T47D (cell line): Measurements from ENCODE around the gene MED26.

Source experiments
- DNase-seq, 2 experiments: peaks; one replicate each; pipeline versions ENCODE4 v3.0.0 to v3.0.0-alpha.2; 2011 to 2012; ENCODE audit warnings: low read depth in 1 of 2, low spot score in 1 of 2
- JUND ChIP-seq: IDR thresholded peaks from 2 replicates; pipeline ENCODE4 v1.6.1; 2012; ENCODE audit warnings: low read depth
- in situ Hi-C: cut with HindIII; loops from 2 replicates; pipeline ENCODE4 v1.10.0; 2016; ENCODE audit warnings: low sequenced_read_pairs, low pct_unique_long_range_greater_than_20kb

The MED26 gene

DNA sequence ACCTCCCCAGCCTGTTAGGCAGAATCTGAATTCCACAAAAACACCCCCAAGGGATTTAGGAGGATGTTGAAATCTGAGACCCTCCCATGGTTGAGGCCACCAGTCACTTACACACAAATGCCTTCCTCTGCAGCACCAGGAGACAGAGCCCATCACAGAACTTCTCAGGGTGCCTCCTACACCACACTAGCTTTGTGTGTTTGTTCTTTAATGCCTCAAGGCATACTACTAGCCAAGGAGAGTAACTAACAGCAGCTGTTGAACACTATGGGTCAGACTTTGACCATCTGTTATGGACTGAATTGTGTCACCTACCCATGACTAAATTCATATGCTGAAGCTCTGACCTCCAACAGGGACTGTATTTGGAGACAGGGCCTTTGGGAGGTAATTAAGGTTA is 9.5 kb upstream of the MED26 start:
- no peak for DNase-seq
- no peak for TF ChIP-seq JUND
- in situ Hi-C loops: no loop called here

DNA sequence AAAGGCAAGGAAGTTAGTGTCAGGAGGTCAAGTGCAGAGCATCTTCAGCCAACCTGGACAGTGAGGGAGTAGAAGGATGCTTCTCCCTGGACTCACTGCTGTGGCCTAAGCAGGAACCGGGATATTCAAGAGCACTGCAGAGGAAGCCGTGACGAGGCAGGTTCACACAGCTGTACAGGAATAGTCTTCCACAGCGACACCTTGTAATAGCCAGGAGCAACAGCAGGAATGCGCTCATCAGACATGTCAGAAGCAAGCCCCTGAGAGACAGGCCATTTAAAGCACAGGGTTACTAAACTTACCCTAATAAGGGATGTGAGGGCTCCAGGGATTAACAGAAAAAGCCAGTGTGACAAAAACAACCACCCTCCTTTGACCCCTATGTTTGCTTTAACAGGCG is 3.5 kb upstream of the MED26 start:
- no peak for DNase-seq
- TF ChIP-seq JUND: no peak
- in situ Hi-C loops: no loop called here

DNA sequence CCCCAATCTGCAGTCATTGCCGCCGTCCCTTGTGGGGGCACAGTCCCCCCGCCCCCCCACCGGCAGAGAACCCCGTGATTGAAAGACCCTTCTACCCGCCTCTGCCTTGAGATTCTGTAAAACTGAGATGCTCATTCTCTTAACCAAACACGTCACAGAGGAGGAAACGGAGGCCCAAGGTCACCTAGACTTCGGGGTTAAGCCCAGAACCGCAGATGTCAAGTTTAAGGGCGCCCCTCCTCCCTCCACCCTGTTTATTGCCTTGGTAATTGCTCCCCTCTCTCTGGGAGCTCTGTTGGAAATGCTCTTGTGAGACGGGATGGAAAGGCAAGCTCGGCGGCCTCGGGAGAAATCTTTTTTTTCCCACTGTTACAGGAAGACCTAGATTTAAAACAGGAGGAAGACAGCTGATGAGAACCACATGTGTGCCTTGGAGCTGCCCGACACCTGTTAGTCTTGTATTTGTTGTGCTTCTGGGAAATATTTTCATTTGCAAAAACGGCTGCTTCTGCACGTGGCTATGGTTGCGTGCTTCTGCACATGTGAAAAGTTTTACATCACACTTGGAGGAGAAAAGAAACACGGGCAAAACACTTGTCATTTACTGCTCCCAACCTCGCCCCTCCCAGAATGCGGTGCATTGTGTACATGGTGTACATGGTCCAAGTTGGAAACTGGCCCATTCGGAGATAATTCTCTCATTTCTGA is 1.1 kb upstream of the MED26 start:
- in situ Hi-C loops: no loop called here
- TF ChIP-seq JUND: no peak
- no peak for DNase-seq

DNA sequence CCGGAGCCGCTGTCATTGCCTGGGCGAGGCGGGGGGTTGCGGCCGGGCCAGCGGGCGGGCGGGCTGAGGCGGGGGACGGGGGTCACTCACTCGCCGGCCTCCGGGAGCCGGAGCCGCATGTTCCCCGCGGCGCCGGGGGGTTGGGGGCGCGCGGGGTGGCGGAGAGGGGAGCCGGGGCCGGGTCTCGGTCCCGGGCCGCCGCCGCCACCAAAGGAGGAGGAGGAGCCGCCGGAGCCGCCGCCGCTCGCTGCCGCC is 149 bp downstream of the MED26 start:
- in situ Hi-C loops: no loop called here
- no peak for TF ChIP-seq JUND
- no peak for DNase-seq

DNA sequence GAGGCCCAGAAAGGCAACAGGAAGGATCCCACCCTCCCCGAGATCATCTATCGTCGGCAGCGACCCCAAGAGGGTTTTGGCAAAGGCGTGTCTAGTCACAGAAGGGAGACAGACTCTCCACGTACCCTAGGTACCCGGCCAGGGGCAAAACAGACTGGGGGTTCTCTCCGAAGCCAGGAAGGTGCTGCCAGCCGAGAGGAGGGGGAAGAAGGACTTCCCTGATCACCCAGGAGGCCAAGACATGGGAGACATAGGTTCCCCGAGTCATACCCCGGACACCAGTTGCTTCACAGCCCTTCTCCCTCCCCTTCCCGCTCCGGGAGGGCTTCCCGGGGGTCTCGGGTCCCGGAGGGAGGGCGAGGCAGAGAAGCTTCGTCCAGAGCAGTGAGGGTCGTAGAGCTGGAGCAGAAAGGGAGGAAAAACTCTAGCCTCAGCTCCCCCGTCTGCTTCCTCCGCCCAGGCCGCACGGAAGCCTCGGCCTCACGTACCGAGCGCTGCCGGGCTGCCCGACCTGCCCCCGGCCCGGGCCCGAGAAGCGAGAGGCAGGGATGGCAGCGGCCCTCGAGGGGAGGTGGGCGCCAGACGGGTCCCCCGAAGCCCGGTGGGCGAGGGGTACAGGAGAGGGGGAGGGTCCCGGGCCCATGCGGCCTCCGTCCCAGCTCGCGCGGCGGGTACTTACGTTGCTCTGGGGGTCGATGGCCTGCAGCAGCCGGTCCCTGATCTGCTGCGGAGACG is 644 bp downstream of the MED26 start:
- no peak for DNase-seq
- in situ Hi-C loops: no loop called here
- TF ChIP-seq JUND: no peak

DNA sequence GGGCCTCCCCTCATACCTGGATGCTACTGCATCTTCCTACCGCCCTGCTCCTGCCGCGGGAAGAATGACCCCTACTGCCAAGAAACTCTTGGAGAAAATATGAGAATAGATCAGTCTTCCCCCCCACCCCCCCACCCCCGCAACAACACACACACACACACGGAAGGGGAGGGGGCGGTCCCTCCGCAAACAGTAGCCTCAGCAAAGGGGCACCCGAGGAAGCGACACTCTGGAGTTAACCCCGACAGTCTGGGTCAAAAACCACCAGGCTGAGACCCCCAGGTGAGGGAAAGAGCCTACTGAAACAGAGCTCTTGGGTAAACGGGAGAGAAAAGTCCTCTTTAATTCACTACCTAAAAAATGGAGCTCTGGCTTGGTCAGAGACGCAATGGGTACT is 1.2 kb downstream of the MED26 start:
- in situ Hi-C loops: no loop called here
- no peak for DNase-seq
- no peak for TF ChIP-seq JUND

DNA sequence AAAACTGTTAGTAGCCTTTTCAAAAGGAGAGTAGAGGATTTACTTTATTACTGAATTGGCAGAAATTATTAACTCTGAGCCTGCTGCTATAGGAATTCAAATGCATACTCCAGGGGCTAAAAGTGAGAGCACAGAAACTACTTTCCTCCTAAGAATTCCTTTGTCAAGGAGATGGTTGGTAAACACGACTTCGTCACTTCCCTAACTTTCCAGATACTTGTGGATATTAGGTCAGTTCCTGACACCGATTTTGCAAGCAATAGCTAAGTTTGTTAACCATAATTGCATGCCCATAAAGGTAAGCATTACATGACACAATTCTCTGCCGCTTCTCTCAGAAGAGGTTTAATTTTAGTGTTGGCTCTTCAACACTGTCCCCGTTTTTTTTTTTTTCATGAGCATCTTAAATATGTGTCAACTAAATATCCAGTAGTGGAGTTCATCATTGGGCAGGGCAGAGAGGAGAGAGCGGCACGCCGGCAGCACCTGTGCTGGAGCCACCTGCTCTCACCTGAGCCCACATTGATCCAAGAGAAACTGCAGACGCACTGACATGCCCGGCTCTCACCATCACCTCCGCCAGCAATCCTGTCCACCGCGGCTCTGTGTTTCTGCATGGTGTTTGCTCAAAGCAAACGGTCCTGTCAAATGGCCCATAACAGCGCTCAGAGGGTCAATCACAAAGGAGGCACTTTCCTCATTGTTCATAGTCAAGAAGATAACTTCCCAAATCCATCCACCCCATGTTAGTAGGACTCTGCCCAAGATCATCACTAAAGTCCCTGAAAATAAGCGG is 2.6 kb downstream of the MED26 start:
- TF ChIP-seq JUND: no peak
- in situ Hi-C loops: no loop called here
- no peak for DNase-seq

DNA sequence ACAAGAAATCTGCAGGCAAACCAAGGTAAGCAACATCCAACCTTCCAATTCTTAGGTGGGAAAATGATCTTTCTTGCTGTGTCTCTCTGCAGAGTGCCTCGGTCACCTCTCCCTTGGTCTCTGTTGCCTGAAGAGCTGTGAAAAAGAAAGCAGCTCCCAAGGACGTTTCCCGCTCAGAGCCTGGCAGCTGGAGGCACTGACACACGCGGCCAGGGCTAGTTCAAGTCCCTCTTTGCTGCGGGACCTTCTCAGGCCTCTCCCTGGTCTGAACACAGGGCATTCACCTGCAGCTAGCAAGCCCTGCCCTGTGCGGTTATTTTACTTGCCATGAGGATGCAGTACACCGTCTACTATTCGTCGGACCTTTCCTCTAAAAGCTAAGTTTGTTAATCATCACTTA is 3.8 kb downstream of the MED26 start:
- TF ChIP-seq JUND: no peak
- in situ Hi-C loops: no loop called here
- no peak for DNase-seq

DNA sequence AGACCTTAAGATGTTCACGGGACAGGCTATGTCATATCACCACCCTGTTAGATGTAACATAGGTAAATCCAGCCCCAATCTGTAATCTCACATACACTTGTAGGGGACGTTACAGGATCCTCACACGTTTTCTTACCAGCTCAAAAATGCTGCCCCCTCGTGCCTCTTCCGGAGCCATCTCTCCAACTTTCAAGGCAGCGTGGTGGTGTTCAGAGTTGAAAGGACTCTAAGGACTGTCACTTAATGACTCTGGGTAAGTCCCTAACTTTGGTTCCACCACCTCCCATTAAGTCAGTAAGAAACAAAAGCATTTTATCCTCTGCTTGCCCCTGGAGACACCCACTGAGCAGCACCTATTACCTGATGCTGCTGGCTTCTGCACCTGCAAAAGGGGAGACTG is 4.4 kb downstream of the MED26 start:
- in situ Hi-C loops: no loop called here
- no peak for DNase-seq
- no peak for TF ChIP-seq JUND

DNA sequence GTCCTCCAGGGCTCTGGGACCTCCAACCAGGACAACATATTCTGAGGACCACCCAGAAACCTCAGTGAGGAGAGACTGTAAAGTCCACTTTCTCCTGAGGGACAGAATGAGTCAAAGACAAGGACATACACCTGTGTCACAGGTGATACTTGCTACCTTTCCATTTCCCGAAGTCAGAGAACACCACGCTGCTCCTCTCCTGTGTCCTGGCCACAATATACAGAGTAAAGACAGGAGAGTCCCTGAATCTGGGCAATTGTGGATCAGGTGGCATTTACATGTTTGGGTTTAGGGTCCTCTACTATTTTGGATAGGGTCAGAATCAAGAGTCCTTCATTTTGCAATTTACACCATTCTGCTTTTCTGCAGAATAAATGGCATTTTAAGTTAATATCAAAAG is 4.9 kb downstream of the MED26 start:
- in situ Hi-C loops: no loop called here
- TF ChIP-seq JUND: no peak
- no peak for DNase-seq

DNA sequence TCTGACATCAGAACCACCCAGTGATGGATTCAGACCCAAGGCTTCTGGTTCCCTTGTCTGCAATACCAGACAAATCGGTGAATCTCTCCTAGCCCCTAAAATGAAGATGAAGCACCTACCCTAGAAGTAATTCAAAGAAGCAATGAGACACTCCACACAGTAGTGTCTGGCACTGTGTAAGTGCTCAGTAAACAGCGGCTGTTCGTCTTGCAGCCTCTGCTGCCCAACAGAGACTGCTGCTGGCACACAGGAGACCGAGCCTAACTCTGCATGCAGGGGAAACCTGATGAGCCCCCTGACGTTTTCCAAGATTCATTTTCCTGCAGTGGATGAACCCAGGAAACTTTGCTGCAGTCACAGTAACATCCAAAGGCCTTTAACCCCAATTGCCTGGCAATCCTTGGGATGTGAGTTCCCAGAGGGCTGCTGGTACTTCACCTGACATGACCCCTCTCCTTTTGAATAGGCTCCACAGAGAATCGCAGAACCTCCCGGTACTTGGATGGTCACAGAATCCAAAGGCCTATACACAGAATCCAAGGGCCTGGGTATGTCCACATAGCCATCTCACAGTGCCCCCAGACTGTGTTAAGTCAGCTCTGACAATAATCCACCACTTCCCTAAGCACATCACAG is 6.7 kb downstream of the MED26 start:
- no peak for TF ChIP-seq JUND
- in situ Hi-C loops: no loop called here
- no peak for DNase-seq

DNA sequence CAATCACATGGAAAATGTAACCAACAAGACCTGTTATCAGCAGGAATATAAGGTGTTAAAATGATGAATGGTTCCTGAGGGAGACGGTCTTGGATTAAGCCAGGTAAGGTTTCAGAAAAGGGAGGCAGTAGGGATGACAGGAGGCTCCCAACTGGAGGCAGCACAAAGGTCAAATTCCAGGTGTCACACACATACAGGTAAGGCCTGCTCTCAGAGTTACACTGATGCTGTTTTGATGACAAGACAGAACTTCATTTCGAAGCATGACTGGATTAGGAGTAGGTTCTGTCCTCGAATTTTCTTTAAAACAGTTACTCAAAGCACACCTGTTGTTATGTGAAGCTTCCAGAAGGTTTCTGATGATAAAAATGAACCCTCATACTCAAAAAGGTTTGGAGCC is 7.4 kb downstream of the MED26 start:
- in situ Hi-C loops: no loop called here
- no peak for DNase-seq
- no peak for TF ChIP-seq JUND

DNA sequence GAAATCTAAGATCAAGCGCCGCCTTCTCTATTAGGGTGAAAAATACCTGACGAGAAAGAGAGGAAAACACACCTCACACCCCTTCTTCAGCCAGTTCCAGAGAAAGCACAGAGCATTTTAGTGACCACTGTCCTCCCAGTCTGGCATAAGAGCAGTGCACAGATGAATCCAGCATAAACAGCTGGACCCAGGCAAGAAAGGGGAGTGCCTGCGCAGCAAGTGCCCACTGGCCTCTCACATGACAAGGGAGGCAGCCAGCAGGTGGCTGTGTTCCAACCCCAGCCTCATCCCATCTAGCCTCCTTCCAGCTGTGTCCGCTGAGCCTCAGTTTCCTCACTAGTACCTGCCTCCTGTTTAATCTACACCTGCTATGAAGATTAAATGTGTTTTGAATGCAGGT is 8.0 kb downstream of the MED26 start:
- no peak for DNase-seq
- TF ChIP-seq JUND: no peak
- in situ Hi-C loops: no loop called here
